ENCODE measurements around the gene SNAPIN.

Gene SNAPIN

DNA sequence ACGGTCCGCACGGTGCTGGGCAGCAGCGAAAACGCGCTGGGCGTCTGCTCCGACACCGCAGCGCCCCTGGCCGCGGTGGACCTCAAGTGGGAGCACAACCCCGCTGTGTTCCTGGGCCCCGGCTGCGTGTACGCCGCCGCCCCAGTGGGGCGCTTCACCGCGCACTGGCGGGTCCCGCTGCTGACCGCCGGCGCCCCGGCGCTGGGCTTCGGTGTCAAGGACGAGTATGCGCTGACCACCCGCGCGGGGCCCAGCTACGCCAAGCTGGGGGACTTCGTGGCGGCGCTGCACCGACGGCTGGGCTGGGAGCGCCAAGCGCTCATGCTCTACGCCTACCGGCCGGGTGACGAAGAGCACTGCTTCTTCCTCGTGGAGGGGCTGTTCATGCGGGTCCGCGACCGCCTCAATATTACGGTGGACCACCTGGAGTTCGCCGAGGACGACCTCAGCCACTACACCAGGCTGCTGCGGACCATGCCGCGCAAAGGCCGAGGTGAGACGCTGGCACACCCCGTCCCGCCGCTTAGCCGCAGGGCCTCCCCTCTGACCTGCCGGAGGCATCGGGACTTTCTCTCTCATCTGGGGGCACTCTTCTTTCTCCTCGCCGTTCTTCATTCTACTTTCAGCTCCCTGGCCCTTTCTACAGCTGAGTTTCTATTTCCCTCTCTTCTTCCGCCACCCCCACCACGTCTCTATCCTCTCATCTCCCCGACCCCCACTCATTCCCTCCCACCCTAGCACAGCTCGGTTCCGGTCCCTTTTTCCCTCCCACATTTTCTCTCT lies 21.0 kb downstream of the SNAPIN start:
- DNase-seq (ENCODE audit: insufficient read length, low spot score) (no peak), FAIRE-seq (no peak)
- TF ChIP-seq, protein P1, sequence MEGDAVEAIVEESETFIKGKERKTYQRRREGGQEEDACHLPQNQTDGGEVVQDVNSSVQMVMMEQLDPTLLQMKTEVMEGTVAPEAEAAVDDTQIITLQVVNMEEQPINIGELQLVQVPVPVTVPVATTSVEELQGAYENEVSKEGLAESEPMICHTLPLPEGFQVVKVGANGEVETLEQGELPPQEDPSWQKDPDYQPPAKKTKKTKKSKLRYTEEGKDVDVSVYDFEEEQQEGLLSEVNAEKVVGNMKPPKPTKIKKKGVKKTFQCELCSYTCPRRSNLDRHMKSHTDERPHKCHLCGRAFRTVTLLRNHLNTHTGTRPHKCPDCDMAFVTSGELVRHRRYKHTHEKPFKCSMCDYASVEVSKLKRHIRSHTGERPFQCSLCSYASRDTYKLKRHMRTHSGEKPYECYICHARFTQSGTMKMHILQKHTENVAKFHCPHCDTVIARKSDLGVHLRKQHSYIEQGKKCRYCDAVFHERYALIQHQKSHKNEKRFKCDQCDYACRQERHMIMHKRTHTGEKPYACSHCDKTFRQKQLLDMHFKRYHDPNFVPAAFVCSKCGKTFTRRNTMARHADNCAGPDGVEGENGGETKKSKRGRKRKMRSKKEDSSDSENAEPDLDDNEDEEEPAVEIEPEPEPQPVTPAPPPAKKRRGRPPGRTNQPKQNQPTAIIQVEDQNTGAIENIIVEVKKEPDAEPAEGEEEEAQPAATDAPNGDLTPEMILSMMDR (IDR thresholded peaks at IDR 0.05; ENCODE audit: insufficient read depth, missing control alignments), result no peak

DNA sequence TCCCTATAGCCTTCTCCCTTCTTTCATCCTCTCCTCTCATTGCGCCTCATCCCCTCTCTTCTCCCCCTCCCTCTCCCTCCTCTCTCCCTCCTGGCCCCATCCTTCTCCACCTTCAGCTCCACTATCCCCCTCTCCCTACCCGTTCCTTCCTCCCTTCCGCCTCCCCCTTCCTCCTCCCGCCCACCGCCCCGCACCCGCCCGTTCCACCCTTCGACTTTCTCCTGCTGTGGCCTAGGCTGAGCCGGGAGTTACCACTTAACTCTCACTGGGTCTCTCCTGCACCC lies 21.6 kb downstream of the SNAPIN start:
- no peak for FAIRE-seq

DNA sequence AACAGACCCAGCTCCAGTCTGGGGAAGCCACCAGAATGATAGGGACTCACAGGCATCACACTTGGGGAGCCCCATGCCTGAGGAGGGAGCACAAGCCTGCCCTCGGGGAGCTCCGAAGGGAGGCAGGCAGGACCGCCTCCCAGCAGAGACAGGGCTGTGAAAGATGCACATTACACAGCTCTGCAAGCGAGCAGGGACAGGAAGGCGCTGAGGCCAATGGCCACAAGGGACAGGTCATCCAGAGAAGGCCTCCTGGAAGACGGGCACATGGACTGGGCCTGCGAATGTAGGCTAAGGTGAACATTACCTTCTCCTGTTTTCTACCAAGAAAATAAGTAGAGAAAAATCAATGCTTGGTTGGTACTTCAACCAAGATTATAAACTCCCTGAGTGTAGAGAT lies 24.2 kb downstream of the SNAPIN start:
- DNase-seq (ENCODE audit: insufficient read length, low spot score), result no peak

More for the DNA sequence above, 21.6 kb downstream of the SNAPIN start:
- DNase-seq (ENCODE audit: insufficient read length, low spot score), result no peak
- TF ChIP-seq, protein P1 (IDR thresholded peaks at IDR 0.05; ENCODE audit: insufficient read depth, missing control alignments), result no peak

DNA sequence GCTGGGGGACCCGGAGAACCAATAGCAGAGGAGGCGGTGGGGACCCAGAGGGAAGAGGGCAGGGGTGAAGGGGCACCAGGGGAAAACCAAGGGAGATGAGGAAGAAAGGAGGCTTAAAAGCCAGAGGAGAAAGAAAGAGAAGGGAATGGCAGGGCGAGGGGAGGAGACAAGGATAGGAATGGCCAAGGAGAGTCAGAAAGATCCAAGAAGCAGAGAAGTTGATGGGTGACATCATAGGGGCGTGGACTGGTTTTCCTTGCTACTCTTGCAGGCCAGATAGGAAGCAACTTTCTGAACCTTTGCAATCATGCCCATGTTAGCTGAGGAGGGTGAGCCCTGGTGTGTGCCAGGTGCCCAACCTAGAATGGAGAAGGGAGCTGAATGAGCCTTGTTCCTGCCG lies 25.4 kb downstream of the SNAPIN start:
- FAIRE-seq (no peak), DNase-seq (ENCODE audit: insufficient read length, low spot score) (no peak)
- TF ChIP-seq, protein P1 (IDR thresholded peaks at IDR 0.05; ENCODE audit: insufficient read depth, missing control alignments), result no peak

More for the DNA sequence above, 24.2 kb downstream of the SNAPIN start:
- TF ChIP-seq, protein P1 (IDR thresholded peaks at IDR 0.05; ENCODE audit: insufficient read depth, missing control alignments), result no peak
- FAIRE-seq, result no peak

DNA sequence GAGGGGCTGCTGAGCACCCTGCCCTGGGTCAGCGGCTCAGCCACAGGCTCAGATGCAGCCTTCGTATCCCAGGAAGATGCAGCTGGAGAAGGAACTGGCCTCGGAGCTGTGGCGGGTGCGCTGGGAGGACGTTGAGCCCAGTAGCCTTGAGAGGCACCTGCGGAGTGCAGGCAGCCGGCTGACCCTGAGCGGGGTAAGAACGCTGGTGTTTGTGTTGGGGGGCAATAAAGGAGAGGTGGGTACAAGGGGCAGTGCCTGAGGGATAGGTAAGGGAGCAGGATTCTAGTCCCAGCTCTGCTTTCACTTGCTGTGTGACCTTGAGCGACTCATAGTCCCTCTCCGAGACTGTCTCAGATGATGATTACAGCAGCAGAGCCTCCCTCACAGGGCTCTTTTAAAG lies 26.4 kb downstream of the SNAPIN start:
- TF ChIP-seq, protein P1 (IDR thresholded peaks at IDR 0.05; ENCODE audit: insufficient read depth, missing control alignments), result no peak
- DNase-seq (ENCODE audit: insufficient read length, low spot score) (no peak), FAIRE-seq (no peak)

DNA sequence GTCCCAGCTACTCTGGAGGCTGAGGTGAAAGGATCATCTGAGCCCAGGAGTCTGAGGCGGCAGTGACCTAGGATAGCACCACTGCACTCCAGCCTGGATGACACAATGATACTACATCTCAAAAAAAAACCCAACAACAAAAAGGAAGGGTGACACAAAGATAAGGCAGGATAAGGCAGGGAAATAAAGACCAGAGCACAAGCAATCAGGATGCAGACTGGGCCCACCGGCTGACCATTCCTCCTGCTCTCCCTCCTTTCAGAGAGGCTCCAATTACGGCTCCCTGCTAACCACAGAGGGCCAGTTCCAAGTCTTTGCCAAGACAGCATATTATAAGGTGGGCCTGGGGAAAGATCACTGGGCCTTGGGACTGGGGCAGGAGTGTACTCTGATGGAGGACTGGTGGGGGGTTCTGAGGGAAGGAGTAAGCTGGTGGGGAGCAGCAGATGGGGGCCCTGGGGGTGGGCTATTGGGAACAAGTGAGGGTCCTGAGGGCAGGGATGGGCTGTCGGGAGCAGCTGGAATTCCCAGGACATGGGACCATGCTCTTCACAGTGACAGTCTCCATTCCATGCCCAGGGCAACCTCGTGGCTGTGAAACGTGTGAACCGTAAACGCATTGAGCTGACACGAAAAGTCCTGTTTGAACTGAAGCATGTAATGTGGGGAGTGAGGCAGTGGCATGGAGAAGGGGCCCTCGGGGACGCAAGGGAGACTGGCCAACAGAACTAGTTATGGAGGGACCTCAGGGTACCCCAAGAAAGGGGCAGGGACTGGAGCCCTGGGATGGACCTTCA lies 27.2 kb downstream of the SNAPIN start:
- FAIRE-seq (no peak), DNase-seq (ENCODE audit: insufficient read length, low spot score) (no peak)
- TF ChIP-seq, protein P1 (IDR thresholded peaks at IDR 0.05; ENCODE audit: insufficient read depth, missing control alignments), result no peak
